ENCODE data around the gene OR2D3. TPM values are rescaled to one million over a fixed set of nuclear protein-coding genes. Genes with fewer than 3 reads are reported as not detected.
A peak's percentile ranks its signal among the peaks of the same experiment; 100 is the strongest.

The OR2D3 gene
- total RNA-seq, 3 donors from 2014 or later = not detected

GRCh38 chr11:6919698-6920097 lies 1.1 kb upstream of the OR2D3 start:
- intact Hi-C loops (cut with DNase I; ENCODE audit: low total_unique reads) = no loop called here
- no peak overlapping the region for H3K4me3 ChIP-seq
- no peaks in the 10 kb centered on the region for H3K27me3 ChIP-seq
- DNase-seq (ENCODE audit: low spot score in 2 of 2) = no peak
- H3K4me1 ChIP-seq = no peaks in the 10 kb centered on the region
- no peak overlapping the region for H3K27ac ChIP-seq
- H3K9me3 ChIP-seq = no peaks in the 10 kb centered on the region
- no peaks in the 10 kb centered on the region for H3K36me3 ChIP-seq
- no peak for TF ChIP-seq CTCF (IDR thresholded peaks at IDR 0.05)
- no peak for TF ChIP-seq POLR2AphosphoS5 (IDR thresholded peaks at IDR 0.05)
- no peak for TF ChIP-seq POLR2A (IDR thresholded peaks at IDR 0.05)

GRCh38 chr11:6925007-6925577 lies 4.3 kb downstream of the OR2D3 start:
- Histone ChIP-seq H3K27me3 (no peaks in the 10 kb centered on the region), H3K36me3 (no peaks in the 10 kb centered on the region), H3K4me3 (no peak overlapping the region), H3K9me3 (no peaks in the 10 kb centered on the region), H3K27ac (no peak overlapping the region), H3K4me1 (no peaks in the 10 kb centered on the region)
- intact Hi-C loops (cut with DNase I; ENCODE audit: low total_unique reads) = no loop called here
- DNase-seq (ENCODE audit: low spot score in 2 of 2) = no peak
- TF ChIP-seq POLR2A (IDR thresholded peaks at IDR 0.05) = no peak
- no peak for TF ChIP-seq POLR2AphosphoS5 (IDR thresholded peaks at IDR 0.05)
- no peak for TF ChIP-seq CTCF (IDR thresholded peaks at IDR 0.05)

GRCh38 chr11:6925636-6926207 lies 4.9 kb downstream of the OR2D3 start:
- TF ChIP-seq CTCF (IDR thresholded peaks at IDR 0.05) (no peak), POLR2A (IDR thresholded peaks at IDR 0.05) (no peak), POLR2AphosphoS5 (IDR thresholded peaks at IDR 0.05) (no peak)
- no peaks in the 10 kb centered on the region for H3K4me1 ChIP-seq
- no peaks in the 10 kb centered on the region for H3K36me3 ChIP-seq
- no peaks in the 10 kb centered on the region for H3K9me3 ChIP-seq
- no peak for DNase-seq (ENCODE audit: low spot score in 2 of 2)
- no peaks in the 10 kb centered on the region for H3K27me3 ChIP-seq
- intact Hi-C loops (cut with DNase I; ENCODE audit: low total_unique reads) = no loop called here
- peak overlapping the region; percentile 46 to 76 (median 63) for H3K4me3 ChIP-seq
- H3K27ac ChIP-seq = peak overlapping the region in 1 of 2 donors; percentile 70

- Histone ChIP-seq H3K4me3 (peak within 1 kb of the TSS; percentile 46 to 76 (median 63)), H3K36me3 (no peaks in the 10 kb centered on the region), H3K4me1 (no peaks in the 10 kb centered on the region), H3K27me3 (no peaks in the 10 kb centered on the region), H3K27ac (peak within 1 kb of the TSS; percentile 43 to 70), H3K9me3 (no peaks in the 10 kb centered on the region)
- peak; percentile 23 to 52 for DNase-seq (ENCODE audit: low spot score in 2 of 2)
- intact Hi-C loops (cut with DNase I; ENCODE audit: low total_unique reads) = no loop called here
- TF ChIP-seq POLR2AphosphoS5 (IDR thresholded peaks at IDR 0.05) (no peak), CTCF (IDR thresholded peaks at IDR 0.05) (no peak), POLR2A (IDR thresholded peaks at IDR 0.05) (no peak)
Measured at GRCh38 chr11:6926208-6927029, 5.6 kb downstream of the OR2D3 start, which contains the start of gene ZNF215. TSS of gene ZNF215 (plus strand) at chr11:6926426. CDS start at chr11:6932273, 5,847 bp downstream.

Measured in breast epithelium (tissue), 4 donors.